GM23338 (cell line): ENCODE results near the gene TRIOBP. TPM values are rescaled to one million over a fixed set of nuclear protein-coding genes. Genes with fewer than 3 reads are reported as not detected.

Experiments
- ATAC-seq: fragments of 200-7000 bp; cut with Tn5 transposase; 3 replicates; pipeline ENCODE4 v1.9.1; 2020
- DNase-seq: peaks from one replicate; pipeline ENCODE4 v3.0.0-alpha.2; 2015; ENCODE audit warnings: low spot score
- H2AFZ ChIP-seq: fragments of 200-600 bp; sonication (generic); 2 replicates; pipeline ENCODE4 v1.8.0; 2016; ENCODE audit warnings: antibody characterized with exemption, mild to moderate bottlenecking, moderate library complexity
- H3F3A ChIP-seq: fragments of 200-600 bp; sonication (generic); replicated peaks from 2 replicates; pipeline ENCODE4 v1.8.0; 2017; ENCODE audit warnings: antibody characterized with exemption, mixed run types, low read depth
- H3K27ac ChIP-seq: fragments of 200-600 bp; sonication (generic); 2 replicates; pipeline ENCODE4 v1.6.1; 2016; ENCODE audit warnings: low read depth
- H3K27me3 ChIP-seq: fragments of 200-600 bp; sonication (generic); 2 replicates; pipeline ENCODE4 v1.8.0; 2016; ENCODE audit warnings: mild to moderate bottlenecking, mixed run types, moderate library complexity; ENCODE audit not compliant: insufficient read depth
- H3K36me3 ChIP-seq: fragments of 200-600 bp; sonication (generic); 2 replicates; pipeline ENCODE4 v1.8.0; 2016; ENCODE audit warnings: mild to moderate bottlenecking; ENCODE audit not compliant: insufficient read depth
- H3K4me1 ChIP-seq: fragments of 200-600 bp; sonication (generic); 2 replicates; pipeline ENCODE4 v1.8.0; 2016; ENCODE audit warnings: mild to moderate bottlenecking, moderate library complexity; ENCODE audit not compliant: insufficient read depth
- H3K4me2 ChIP-seq: fragments of 200-600 bp; sonication (generic); 2 replicates; pipeline ENCODE4 v1.7.1; 2017; ENCODE audit warnings: mixed run types
- H3K4me3 ChIP-seq: fragments of 200-600 bp; sonication (generic); 2 replicates; pipeline ENCODE4 v1.6.1; 2016; ENCODE audit warnings: mixed run types
- H3K79me2 ChIP-seq: fragments of 200-600 bp; sonication (generic); replicated peaks from 2 replicates; pipeline ENCODE4 v1.8.0; 2017; ENCODE audit warnings: mild to moderate bottlenecking; ENCODE audit not compliant: insufficient read depth
- H3K9me2 ChIP-seq: fragments of 200-600 bp; sonication (generic); 2 replicates; pipeline ENCODE4 v1.8.0; 2017; ENCODE audit not compliant: insufficient read depth
- H4K20me1 ChIP-seq: fragments of 200-600 bp; sonication (generic); replicated peaks from 2 replicates; pipeline ENCODE4 v1.8.0; 2017; ENCODE audit warnings: mild to moderate bottlenecking; ENCODE audit not compliant: insufficient read depth
- H3K27ac Mint-ChIP-seq: 2 replicates; pipeline ENCODE4 v1.8.0; 2020; ENCODE audit warnings: inconsistent platforms, mild to moderate bottlenecking, moderate library complexity, mixed read lengths
- H3K27me3 Mint-ChIP-seq: 3 replicates; pipeline ENCODE4 v1.8.0; 2022; ENCODE audit warnings: low read depth, mild to moderate bottlenecking, moderate library complexity, mixed read lengths, inconsistent platforms; ENCODE audit not compliant: insufficient read depth, poor library complexity
- H3K36me3 Mint-ChIP-seq: 3 replicates; pipeline ENCODE4 v1.8.0; 2021; ENCODE audit warnings: low read depth, mild to moderate bottlenecking, inconsistent platforms, moderate library complexity, mixed read lengths
- H3K4me1 Mint-ChIP-seq: 3 replicates; pipeline ENCODE4 v1.8.0; 2020; ENCODE audit warnings: mild to moderate bottlenecking, inconsistent platforms, mixed read lengths
- H3K4me3 Mint-ChIP-seq: 3 replicates; pipeline ENCODE4 v1.8.0; 2021; ENCODE audit warnings: moderate library complexity, mild to moderate bottlenecking, inconsistent platforms, mixed read lengths
- H3K9me3 Mint-ChIP-seq: 3 replicates; pipeline ENCODE4 v1.8.0; 2020; ENCODE audit warnings: moderate library complexity, mild to moderate bottlenecking, inconsistent platforms, mixed read lengths
- CREB1 ChIP-seq: fragments of 250-450 bp; sonication (Bioruptor Pico); IDR thresholded peaks from 2 replicates; pipeline ENCODE4 v1.5.0; 2020; ENCODE audit warnings: low read depth, mild to moderate bottlenecking, moderate library complexity
- EZH2 ChIP-seq: fragments of 200-600 bp; sonication (generic); IDR thresholded peaks from one replicate; pipeline ENCODE4 v1.8.0; 2017; ENCODE audit warnings: antibody characterized with exemption, mild to moderate bottlenecking, low read depth; ENCODE audit not compliant: unreplicated experiment
- EZH2phosphoT487 ChIP-seq: fragments of 200-600 bp; sonication (generic); IDR thresholded peaks from one replicate; pipeline ENCODE4 v1.8.1; 2018; ENCODE audit warnings: antibody characterized with exemption; ENCODE audit not compliant: unreplicated experiment
- NANOG ChIP-seq: IDR thresholded peaks from 2 replicates; pipeline ENCODE4 v1.6.1; 2016; ENCODE audit warnings: antibody characterized with exemption, borderline replicate concordance
- POLR2AphosphoS5 ChIP-seq: IDR thresholded peaks from 2 replicates; pipeline ENCODE4 v1.6.1; 2016; ENCODE audit warnings: antibody characterized with exemption, low read depth
- STAT1 ChIP-seq: IDR thresholded peaks from one replicate; pipeline ENCODE4 v1.6.1; 2016; ENCODE audit warnings: antibody characterized with exemption; ENCODE audit not compliant: unreplicated experiment
- ZNF114 ChIP-seq: fragments of 250-450 bp; sonication (Bioruptor Pico); IDR thresholded peaks from 2 replicates; pipeline ENCODE4 v1.5.0; 2020; ENCODE audit warnings: mild to moderate bottlenecking, moderate library complexity
- ZNF331 ChIP-seq: fragments of 250-450 bp; sonication (Bioruptor Pico); IDR thresholded peaks from 2 replicates; pipeline ENCODE4 v1.5.0; 2020; ENCODE audit warnings: low read depth, mild to moderate bottlenecking, moderate library complexity
- polyA plus RNA-seq: library from polyadenylated mRNA; unstranded; fragments of >200 nt; fragmentation: Nextera tagmentation; extraction: Ambion mirVana; gene quantifications from 2 replicates; pipeline ENCODE4 v1.2.1, GENCODE V29; 2016
- total RNA-seq: library from RNA; depleted of rRNA; stranded (reverse); fragments of >200 nt; shearing (Covaris generic); gene quantifications from 2 replicates; pipeline ENCODE4 v1.2.3, GENCODE V29; 2014
- TF ChIP-seq, protein P1 (sequence below): fragments of 250-450 bp; sonication (Bioruptor Pico); IDR thresholded peaks from 2 replicates; pipeline ENCODE4 v1.5.0; 2020; ENCODE audit warnings: mild to moderate bottlenecking, moderate library complexity
- TF ChIP-seq, protein P2 (sequence below): IDR thresholded peaks from 2 replicates; pipeline ENCODE4 v1.6.1; 2016; ENCODE audit warnings: antibody characterized with exemption
- TF ChIP-seq, protein P3 (sequence below): IDR thresholded peaks from one replicate; pipeline ENCODE4 v1.6.1; 2018; ENCODE audit warnings: antibody characterized with exemption; ENCODE audit not compliant: unreplicated experiment

Gene TRIOBP
- total and polyA plus RNA-seq, 2 experiments from 2014 or later = 21.4 to 48.4 TPM

DNA sequence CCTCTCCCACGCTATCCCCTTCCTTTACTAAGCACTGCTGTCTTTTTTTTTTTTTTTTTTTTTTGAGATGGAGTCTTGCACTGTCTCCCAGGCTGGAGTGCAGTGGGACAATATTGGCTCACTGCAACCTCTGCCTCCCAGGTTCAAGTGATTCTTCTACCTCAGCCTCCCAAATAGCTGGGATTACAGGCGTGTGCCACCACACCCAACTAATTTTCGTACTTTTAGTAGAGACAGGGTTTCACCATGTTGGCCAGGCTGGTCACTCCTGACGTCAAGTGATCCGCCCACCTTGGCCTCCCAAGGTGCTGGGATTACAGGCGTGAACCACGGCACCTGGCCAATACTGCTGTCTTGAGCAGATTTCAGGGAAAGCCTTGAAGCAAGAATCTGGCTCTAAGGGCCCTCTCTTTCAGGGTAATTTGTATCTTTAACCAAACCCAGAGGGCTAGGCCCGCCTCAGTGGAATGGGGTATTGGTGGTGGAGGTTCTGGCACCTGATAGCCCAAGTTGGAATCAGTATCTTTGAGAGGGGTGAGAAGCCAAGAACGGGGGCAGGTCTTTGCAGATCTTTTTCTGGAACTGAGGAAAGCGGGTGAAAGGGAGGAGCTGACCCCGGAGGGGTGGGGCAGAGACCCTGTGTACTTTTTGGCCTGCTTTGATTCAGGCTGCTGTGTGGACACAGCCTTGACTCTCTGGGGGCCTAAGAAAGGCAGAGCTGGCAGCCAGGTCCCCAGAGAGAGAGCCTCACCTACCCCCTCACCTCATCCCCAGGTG, 37.0 kb downstream of the TRIOBP start (continued):
- TF ChIP-seq STAT1 = no peak
- TF ChIP-seq, protein P1, sequence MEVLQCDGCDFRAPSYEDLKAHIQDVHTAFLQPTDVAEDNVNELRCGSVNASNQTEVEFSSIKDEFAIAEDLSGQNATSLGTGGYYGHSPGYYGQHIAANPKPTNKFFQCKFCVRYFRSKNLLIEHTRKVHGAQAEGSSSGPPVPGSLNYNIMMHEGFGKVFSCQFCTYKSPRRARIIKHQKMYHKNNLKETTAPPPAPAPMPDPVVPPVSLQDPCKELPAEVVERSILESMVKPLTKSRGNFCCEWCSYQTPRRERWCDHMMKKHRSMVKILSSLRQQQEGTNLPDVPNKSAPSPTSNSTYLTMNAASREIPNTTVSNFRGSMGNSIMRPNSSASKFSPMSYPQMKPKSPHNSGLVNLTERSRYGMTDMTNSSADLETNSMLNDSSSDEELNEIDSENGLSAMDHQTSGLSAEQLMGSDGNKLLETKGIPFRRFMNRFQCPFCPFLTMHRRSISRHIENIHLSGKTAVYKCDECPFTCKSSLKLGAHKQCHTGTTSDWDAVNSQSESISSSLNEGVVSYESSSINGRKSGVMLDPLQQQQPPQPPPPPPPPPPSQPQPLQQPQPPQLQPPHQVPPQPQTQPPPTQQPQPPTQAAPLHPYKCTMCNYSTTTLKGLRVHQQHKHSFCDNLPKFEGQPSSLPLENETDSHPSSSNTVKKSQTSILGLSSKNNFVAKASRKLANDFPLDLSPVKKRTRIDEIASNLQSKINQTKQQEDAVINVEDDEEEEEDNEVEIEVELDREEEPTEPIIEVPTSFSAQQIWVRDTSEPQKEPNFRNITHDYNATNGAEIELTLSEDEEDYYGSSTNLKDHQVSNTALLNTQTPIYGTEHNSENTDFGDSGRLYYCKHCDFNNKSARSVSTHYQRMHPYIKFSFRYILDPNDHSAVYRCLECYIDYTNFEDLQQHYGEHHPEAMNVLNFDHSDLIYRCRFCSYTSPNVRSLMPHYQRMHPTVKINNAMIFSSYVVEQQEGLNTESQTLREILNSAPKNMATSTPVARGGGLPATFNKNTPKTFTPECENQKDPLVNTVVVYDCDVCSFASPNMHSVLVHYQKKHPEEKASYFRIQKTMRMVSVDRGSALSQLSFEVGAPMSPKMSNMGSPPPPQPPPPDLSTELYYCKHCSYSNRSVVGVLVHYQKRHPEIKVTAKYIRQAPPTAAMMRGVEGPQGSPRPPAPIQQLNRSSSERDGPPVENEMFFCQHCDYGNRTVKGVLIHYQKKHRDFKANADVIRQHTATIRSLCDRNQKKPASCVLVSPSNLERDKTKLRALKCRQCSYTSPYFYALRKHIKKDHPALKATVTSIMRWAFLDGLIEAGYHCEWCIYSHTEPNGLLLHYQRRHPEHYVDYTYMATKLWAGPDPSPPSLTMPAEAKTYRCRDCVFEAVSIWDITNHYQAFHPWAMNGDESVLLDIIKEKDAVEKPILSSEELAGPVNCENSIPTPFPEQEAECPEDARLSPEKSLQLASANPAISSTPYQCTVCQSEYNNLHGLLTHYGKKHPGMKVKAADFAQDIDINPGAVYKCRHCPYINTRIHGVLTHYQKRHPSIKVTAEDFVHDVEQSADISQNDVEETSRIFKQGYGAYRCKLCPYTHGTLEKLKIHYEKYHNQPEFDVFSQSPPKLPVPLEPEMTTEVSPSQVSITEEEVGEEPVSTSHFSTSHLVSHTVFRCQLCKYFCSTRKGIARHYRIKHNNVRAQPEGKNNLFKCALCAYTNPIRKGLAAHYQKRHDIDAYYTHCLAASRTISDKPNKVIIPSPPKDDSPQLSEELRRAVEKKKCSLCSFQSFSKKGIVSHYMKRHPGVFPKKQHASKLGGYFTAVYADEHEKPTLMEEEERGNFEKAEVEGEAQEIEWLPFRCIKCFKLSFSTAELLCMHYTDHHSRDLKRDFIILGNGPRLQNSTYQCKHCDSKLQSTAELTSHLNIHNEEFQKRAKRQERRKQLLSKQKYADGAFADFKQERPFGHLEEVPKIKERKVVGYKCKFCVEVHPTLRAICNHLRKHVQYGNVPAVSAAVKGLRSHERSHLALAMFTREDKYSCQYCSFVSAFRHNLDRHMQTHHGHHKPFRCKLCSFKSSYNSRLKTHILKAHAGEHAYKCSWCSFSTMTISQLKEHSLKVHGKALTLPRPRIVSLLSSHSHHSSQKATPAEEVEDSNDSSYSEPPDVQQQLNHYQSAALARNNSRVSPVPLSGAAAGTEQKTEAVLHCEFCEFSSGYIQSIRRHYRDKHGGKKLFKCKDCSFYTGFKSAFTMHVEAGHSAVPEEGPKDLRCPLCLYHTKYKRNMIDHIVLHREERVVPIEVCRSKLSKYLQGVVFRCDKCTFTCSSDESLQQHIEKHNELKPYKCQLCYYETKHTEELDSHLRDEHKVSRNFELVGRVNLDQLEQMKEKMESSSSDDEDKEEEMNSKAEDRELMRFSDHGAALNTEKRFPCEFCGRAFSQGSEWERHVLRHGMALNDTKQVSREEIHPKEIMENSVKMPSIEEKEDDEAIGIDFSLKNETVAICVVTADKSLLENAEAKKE (CRISPR knock-in tag) = no peak

GRCh38 chr22:37734402-37734700, 37.5 kb downstream of the TRIOBP start:
- H3K4me3 ChIP-seq = no peak overlapping the region
- H3K4me1 ChIP-seq = no peaks in the 10 kb centered on the region
- H3K27ac ChIP-seq = no peak overlapping the region
- H3K36me3 ChIP-seq = no peaks in the 10 kb centered on the region
- peaks cover 37% of the 10 kb centered on the region for H3K27me3 Mint-ChIP-seq
- H3K9me3 Mint-ChIP-seq = no peaks in the 10 kb centered on the region
- no peak overlapping the region for H2AFZ ChIP-seq
- peaks cover 5% of the 10 kb centered on the region; the same call in 1 of the 2 replicates for H4K20me1 ChIP-seq
- peak; percentile 8 for ATAC-seq
- no peaks in the 10 kb centered on the region for H3K79me2 ChIP-seq
- no peaks in the 10 kb centered on the region; the same call in 1 of the 3 replicates for H3K36me3 Mint-ChIP-seq
- H3F3A ChIP-seq = no peaks in the 10 kb centered on the region
- no peak overlapping the region for H3K27ac Mint-ChIP-seq
- H3K27me3 ChIP-seq = peaks cover 64% of the 10 kb centered on the region
- H3K9me2 ChIP-seq = no peaks in the 10 kb centered on the region
- no peaks in the 10 kb centered on the region for H3K4me1 Mint-ChIP-seq
- H3K4me3 Mint-ChIP-seq = no peak overlapping the region
- no peak for DNase-seq
- H3K4me2 ChIP-seq = no peak overlapping the region
- TF ChIP-seq POLR2AphosphoS5 (no peak), STAT1 (no peak), EZH2phosphoT487 (no peak), NANOG (no peak), EZH2 (no peak), ZNF331 (CRISPR knock-in tag) (no peak), ZNF114 (CRISPR knock-in tag) (no peak), CREB1 (CRISPR knock-in tag) (no peak)
- TF ChIP-seq, protein P2, sequence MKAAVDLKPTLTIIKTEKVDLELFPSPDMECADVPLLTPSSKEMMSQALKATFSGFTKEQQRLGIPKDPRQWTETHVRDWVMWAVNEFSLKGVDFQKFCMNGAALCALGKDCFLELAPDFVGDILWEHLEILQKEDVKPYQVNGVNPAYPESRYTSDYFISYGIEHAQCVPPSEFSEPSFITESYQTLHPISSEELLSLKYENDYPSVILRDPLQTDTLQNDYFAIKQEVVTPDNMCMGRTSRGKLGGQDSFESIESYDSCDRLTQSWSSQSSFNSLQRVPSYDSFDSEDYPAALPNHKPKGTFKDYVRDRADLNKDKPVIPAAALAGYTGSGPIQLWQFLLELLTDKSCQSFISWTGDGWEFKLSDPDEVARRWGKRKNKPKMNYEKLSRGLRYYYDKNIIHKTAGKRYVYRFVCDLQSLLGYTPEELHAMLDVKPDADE = no peak
- TF ChIP-seq, protein P3, sequence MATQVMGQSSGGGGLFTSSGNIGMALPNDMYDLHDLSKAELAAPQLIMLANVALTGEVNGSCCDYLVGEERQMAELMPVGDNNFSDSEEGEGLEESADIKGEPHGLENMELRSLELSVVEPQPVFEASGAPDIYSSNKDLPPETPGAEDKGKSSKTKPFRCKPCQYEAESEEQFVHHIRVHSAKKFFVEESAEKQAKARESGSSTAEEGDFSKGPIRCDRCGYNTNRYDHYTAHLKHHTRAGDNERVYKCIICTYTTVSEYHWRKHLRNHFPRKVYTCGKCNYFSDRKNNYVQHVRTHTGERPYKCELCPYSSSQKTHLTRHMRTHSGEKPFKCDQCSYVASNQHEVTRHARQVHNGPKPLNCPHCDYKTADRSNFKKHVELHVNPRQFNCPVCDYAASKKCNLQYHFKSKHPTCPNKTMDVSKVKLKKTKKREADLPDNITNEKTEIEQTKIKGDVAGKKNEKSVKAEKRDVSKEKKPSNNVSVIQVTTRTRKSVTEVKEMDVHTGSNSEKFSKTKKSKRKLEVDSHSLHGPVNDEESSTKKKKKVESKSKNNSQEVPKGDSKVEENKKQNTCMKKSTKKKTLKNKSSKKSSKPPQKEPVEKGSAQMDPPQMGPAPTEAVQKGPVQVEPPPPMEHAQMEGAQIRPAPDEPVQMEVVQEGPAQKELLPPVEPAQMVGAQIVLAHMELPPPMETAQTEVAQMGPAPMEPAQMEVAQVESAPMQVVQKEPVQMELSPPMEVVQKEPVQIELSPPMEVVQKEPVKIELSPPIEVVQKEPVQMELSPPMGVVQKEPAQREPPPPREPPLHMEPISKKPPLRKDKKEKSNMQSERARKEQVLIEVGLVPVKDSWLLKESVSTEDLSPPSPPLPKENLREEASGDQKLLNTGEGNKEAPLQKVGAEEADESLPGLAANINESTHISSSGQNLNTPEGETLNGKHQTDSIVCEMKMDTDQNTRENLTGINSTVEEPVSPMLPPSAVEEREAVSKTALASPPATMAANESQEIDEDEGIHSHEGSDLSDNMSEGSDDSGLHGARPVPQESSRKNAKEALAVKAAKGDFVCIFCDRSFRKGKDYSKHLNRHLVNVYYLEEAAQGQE = no peak
